ENCODE results near the gene SRGAP2. TPM values are rescaled to one million over a fixed set of nuclear protein-coding genes. Genes with fewer than 3 reads are reported as not detected.
A peak's percentile ranks its signal among the peaks of the same experiment; 100 is the strongest.
"Not testable (repeated sequence)": the region's sequence is repeated elsewhere in the genome, so short reads cannot be mapped to it uniquely, and the experiment has no call there.

SRGAP2 gene
- total and polyA plus RNA-seq, 2 experiments from 2014 or later = 43.2 to 81.0 TPM

DNA sequence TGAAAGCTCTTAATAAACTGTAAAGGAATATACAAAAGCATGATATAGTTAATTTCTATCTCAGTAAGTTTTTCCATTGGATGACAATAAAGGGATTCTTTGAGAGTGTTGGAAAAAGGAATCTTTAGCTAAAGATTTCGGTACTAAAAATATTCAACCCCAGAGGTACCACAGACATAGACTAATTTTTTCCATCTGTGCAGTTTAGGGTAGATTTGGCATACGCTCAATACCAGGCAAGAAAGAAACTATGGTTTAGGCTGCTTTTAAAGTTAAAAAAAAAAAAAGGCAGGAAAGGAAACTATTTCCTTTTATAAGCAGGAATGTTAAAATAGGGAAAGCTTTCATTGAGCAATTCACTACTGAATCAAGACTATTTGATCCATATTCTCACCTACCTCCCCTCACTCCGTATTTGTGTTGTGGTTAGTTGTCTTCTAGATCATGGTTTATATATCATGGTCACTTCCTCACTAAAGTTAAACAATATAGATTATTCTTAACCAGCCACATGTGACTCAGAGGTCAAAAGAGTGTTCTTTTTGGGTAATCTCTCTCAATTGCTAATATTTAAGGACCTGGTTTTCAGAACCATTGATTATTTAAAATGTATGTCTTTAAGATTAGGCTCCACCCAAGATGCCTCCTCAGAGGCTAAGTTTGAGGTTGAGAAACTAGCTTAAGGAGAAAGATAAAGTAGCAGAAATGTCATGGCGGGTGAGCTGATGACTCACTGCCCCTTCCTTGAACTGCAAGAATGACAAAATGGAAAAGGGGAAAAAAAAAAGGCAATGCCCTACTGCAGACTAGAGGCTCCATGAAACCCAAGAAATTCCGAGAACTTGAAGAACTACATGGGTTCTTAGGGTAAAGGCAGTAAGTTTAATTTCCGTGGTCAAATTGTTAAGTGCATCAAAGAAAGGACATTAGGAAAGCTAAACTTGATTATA is 20.7 kb upstream of the SRGAP2 start:
- not testable (repeated sequence) for H3K9me3 ChIP-seq (ENCODE audit: low read depth); H3K36me3 ChIP-seq; H3K27me3 ChIP-seq; H3K4me1 ChIP-seq (ENCODE audit: low read depth); H3K4me3 ChIP-seq; H3K27ac ChIP-seq
- peak in 1 of 2 donors; percentile 63 for DNase-seq (ENCODE audit: low read depth in 1 of 2, low spot score in 1 of 2)

DNA sequence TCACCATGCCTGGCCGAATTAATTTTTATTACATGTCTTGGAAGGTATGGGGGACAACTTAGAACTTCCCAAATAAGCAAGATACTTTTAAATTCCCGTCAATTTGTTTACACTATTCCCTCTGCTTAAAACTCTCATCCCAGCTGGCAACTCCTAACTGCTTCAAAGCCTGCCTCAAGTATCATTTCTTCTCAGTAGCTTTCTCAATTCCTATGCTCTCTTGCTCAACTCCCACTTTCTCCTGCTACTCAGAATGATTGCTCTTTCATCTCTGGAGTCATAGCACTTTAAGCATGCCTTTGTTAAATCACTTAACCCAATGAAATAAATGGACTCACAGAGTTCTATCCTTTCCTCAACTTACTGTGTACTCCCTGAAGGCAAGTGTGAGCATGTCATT is 19.6 kb upstream of the SRGAP2 start:
- H3K36me3 ChIP-seq; H3K4me1 ChIP-seq (ENCODE audit: low read depth); H3K4me3 ChIP-seq; H3K9me3 ChIP-seq (ENCODE audit: low read depth); H3K27ac ChIP-seq; H3K27me3 ChIP-seq: not testable (repeated sequence)
- DNase-seq (ENCODE audit: low read depth in 1 of 2, low spot score in 1 of 2) = peak in 1 of 2 donors; percentile 25

DNA sequence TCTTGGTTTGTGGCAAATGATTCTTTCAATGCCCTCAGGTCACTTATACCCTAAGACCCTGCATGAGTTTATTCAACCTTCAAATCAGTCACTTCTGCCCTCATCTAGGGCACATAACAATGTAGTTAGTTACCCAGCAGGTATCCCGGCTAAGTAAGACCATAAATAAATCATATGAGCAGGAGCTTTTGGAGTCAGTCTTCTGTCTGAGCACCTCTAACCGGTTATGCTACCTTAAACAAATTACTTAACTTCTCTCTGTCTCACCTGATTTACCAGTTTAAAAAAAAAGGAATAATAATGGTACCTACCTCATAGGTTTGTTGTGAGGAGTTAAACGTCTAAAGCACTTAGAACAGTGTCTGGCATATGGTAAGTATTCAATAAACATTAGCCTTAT is 17.6 kb upstream of the SRGAP2 start:
- not testable (repeated sequence) for DNase-seq (ENCODE audit: low read depth in 1 of 2, low spot score in 1 of 2); H3K4me1 ChIP-seq (ENCODE audit: low read depth); H3K9me3 ChIP-seq (ENCODE audit: low read depth); H3K4me3 ChIP-seq; H3K27ac ChIP-seq; H3K27me3 ChIP-seq; H3K36me3 ChIP-seq

DNA sequence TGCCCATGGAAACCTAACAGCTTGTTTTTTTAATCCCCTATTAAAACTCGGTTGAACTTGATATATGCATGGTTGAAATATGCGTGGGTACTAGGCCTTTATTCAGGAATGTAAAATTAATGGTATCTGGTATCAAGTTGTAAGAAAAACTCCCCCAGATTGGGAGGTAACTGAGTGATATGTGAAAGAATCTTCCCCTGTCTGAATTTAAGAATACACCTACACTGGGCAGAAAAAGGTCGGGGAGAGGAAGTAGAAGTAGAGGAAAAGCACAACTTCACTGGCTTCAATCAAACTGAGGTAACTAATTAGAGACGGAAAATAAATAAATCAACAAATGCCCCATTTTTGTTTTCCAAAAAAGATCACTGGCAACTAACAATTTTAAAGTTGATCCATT is 16.5 kb upstream of the SRGAP2 start:
- not testable (repeated sequence) for H3K36me3 ChIP-seq; H3K27ac ChIP-seq; H3K9me3 ChIP-seq (ENCODE audit: low read depth); DNase-seq (ENCODE audit: low read depth in 1 of 2, low spot score in 1 of 2); H3K27me3 ChIP-seq; H3K4me1 ChIP-seq (ENCODE audit: low read depth); H3K4me3 ChIP-seq

GRCh38 chr1:206195182-206195581 is 8.2 kb upstream of the SRGAP2 start:
- H3K4me1 ChIP-seq (ENCODE audit: low read depth); H3K9me3 ChIP-seq (ENCODE audit: low read depth); H3K27me3 ChIP-seq; H3K27ac ChIP-seq; H3K36me3 ChIP-seq; DNase-seq (ENCODE audit: low read depth in 1 of 2, low spot score in 1 of 2); H3K4me3 ChIP-seq: not testable (repeated sequence)

DNA sequence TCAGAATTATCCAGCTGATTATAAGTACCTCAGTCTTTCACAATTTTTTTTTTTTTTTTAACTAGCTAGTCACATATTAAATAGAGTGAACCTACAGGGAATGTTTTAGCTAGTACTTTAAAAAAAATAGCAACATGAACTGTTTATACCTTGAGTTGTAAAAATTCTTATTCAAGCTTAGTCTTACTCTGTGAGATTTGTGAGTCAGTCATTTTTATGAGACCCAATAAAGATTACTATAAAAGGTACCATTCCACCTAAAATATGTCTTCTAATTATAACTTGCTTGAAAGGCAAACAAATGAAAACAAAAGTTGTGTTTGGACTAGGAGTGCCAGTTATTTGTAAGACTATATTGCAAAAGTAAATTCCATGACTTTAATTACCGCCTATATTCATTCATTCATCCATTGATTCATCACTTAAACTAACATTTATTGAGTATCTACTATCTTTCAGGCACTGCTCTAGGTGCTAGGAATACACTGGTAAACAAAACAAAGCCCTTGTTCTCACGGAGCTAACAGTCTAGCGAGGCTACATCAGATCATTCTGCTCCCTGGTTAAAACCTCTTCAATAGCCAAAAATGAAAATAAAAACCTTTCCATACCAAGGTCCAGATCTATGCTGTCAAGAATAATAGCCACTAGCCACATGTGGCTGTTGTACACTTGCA is 6.5 kb upstream of the SRGAP2 start:
- not testable (repeated sequence) for H3K36me3 ChIP-seq; H3K4me3 ChIP-seq; H3K27ac ChIP-seq; DNase-seq (ENCODE audit: low read depth in 1 of 2, low spot score in 1 of 2); H3K27me3 ChIP-seq; H3K4me1 ChIP-seq (ENCODE audit: low read depth); H3K9me3 ChIP-seq (ENCODE audit: low read depth)

- not testable (repeated sequence) for H3K27ac ChIP-seq; H3K4me1 ChIP-seq (ENCODE audit: low read depth); H3K9me3 ChIP-seq (ENCODE audit: low read depth); H3K27me3 ChIP-seq; H3K36me3 ChIP-seq
- H3K4me3 ChIP-seq = peak within 1 kb of the TSS; percentile 54
- DNase-seq (ENCODE audit: low read depth in 1 of 2, low spot score in 1 of 2) = peak; percentile 98 to 100
Measured at GRCh38 chr1:206202789-206203363, 465 bp upstream of the SRGAP2 start, which contains the start of gene FAM72A. Gene FAM72A (minus strand): TSS chr1:206202839. CDS start chr1:206202025, 814 bp downstream.

GRCh38 chr1:206204159-206204511 is 794 bp downstream of the SRGAP2 start:
- H3K4me3 ChIP-seq = peak overlapping the region; percentile 32
- H3K9me3 ChIP-seq (ENCODE audit: low read depth); DNase-seq (ENCODE audit: low read depth in 1 of 2, low spot score in 1 of 2): not testable (repeated sequence)

DNA sequence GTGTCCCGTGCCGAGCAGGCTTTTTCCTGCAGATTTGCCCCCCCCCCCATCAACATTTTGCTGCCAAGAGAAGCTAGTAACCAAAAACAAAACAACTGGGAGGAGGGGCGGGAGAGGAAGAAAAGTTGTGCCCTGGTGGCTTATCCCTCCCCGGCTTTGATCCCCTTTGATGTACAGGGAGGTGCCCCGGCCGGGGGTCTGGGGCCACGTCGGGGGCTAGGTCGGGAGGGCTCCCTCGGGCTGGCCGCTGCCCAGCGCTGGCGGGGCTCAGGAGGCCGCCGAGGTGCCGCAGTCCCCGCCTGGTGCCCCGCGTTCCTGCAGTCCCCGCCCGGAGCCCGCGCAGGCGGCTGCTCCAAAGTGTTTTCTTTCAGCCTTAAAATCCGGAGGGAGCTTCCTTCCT is 1.5 kb downstream of the SRGAP2 start:
- H3K4me3 ChIP-seq = peak overlapping the region; percentile 52
- not testable (repeated sequence) for H3K9me3 ChIP-seq (ENCODE audit: low read depth); H3K36me3 ChIP-seq; H3K27ac ChIP-seq; H3K27me3 ChIP-seq; H3K4me1 ChIP-seq (ENCODE audit: low read depth)
- DNase-seq (ENCODE audit: low read depth in 1 of 2, low spot score in 1 of 2) = peak; percentile 12 to 46

More at GRCh38 chr1:206204159-206204511, 794 bp downstream of the SRGAP2 start:
- H3K27ac ChIP-seq; H3K36me3 ChIP-seq; H3K27me3 ChIP-seq; H3K4me1 ChIP-seq (ENCODE audit: low read depth): not testable (repeated sequence)

- H3K9me3 ChIP-seq (ENCODE audit: low read depth); H3K36me3 ChIP-seq; DNase-seq (ENCODE audit: low read depth in 1 of 2, low spot score in 1 of 2); H3K27ac ChIP-seq; H3K27me3 ChIP-seq; H3K4me1 ChIP-seq (ENCODE audit: low read depth): not testable (repeated sequence)
- peak overlapping the region; percentile 22 for H3K4me3 ChIP-seq
Measured at GRCh38 chr1:206205569-206205968, 2.2 kb downstream of the SRGAP2 start.

- H3K4me3 ChIP-seq; H3K9me3 ChIP-seq (ENCODE audit: low read depth); DNase-seq (ENCODE audit: low read depth in 1 of 2, low spot score in 1 of 2); H3K36me3 ChIP-seq; H3K4me1 ChIP-seq (ENCODE audit: low read depth); H3K27ac ChIP-seq; H3K27me3 ChIP-seq: not testable (repeated sequence)
Measured at GRCh38 chr1:206210802-206211201, 7.5 kb downstream of the SRGAP2 start.

GRCh38 chr1:206215600-206216392 is 12.5 kb downstream of the SRGAP2 start:
- H3K36me3 ChIP-seq; H3K27me3 ChIP-seq; H3K4me3 ChIP-seq; H3K27ac ChIP-seq; H3K9me3 ChIP-seq (ENCODE audit: low read depth); H3K4me1 ChIP-seq (ENCODE audit: low read depth); DNase-seq (ENCODE audit: low read depth in 1 of 2, low spot score in 1 of 2): not testable (repeated sequence)

GRCh38 chr1:206218285-206218684 is 14.9 kb downstream of the SRGAP2 start:
- DNase-seq (ENCODE audit: low read depth in 1 of 2, low spot score in 1 of 2); H3K27ac ChIP-seq; H3K9me3 ChIP-seq (ENCODE audit: low read depth); H3K27me3 ChIP-seq; H3K4me1 ChIP-seq (ENCODE audit: low read depth); H3K4me3 ChIP-seq; H3K36me3 ChIP-seq: not testable (repeated sequence)

Data from cardiac muscle cell (in vitro differentiated cells and primary cell).